ENCODE data around the gene SLC25A34.

Gene SLC25A34

DNA sequence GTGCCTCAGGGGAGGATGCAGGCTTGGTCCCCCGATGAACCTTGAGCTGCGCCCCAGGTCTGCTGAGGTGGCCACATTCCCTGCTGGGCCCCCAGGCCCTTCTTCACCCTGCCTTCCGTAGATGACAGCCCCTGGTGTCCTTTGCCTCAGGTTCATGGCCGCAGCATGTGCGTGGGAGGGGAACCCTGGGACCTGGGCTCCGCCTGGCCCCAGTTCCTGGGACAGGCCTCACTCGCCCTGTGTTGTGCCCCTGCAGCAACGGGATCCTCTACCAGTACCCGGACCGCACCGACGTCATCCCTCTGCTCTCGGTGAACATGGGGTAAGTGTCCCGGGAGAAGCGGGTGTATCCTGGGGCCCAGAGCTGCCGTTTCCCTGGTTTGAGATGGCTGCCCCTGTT lies 5.1 kb upstream of the SLC25A34 start:
- Histone ChIP-seq H3K9ac (ENCODE audit: low read depth, low read length, poor library complexity) (no peak overlapping the region), H2BK5ac (ENCODE audit: low read length) (peak overlapping the region; percentile 53), H3K9me3 (replicated peaks in 1 of 2; ENCODE audit: control insufficient read depth in 2 of 2, insufficient read depth in 1 of 2, low read depth in 1 of 2, low read length in 2 of 2) (no peaks in the 10 kb centered on the region), H3K14ac (ENCODE audit: low read length) (peak overlapping the region; percentile 21), H2BK15ac (ENCODE audit: low read length) (no peak overlapping the region), H4K8ac (ENCODE audit: low read depth, low read length) (no peak overlapping the region), H2BK12ac (ENCODE audit: low read length) (no peak overlapping the region), H3K4me2 (ENCODE audit: insufficient read depth, low read length, poor library complexity, severe bottlenecking) (no peak overlapping the region), H3K4ac (ENCODE audit: low read length) (no peak overlapping the region), H3K4me1 (ENCODE audit: control insufficient read depth in 2 of 2, insufficient read depth in 1 of 2, low read depth in 1 of 2, low read length in 2 of 2) (peaks cover 0 to 1% of the 10 kb centered on the region in 2 donors), H3K23ac (ENCODE audit: low read depth, low read length, poor library complexity) (peak overlapping the region; percentile 3), H3K36me3 (replicated peaks in 1 of 2; ENCODE audit: control insufficient read depth in 2 of 2, insufficient read depth in 2 of 2, low read length in 2 of 2) (peaks cover 68 to 94% of the 10 kb centered on the region in 2 donors), H4K91ac (ENCODE audit: low read depth, low read length, poor library complexity) (no peak overlapping the region), H2BK120ac (ENCODE audit: low read depth, low read length) (no peak overlapping the region), H3K27me3 (ENCODE audit: control insufficient read depth in 3 of 3, insufficient read depth in 3 of 3, low read depth in 1 of 3, low read length in 3 of 3) (no peaks in the 10 kb centered on the region), H2AFZ (ENCODE audit: low read length) (no peak overlapping the region), H3K4me3 (ENCODE audit: low read length in 2 of 2) (no peak overlapping the region), H2AK5ac (ENCODE audit: low read depth, low read length) (no peak overlapping the region), H3K79me1 (ENCODE audit: low read depth, low read length) (peaks cover 4% of the 10 kb centered on the region), H3K27ac (replicated peaks; ENCODE audit: low read length) (no peak overlapping the region), H3K18ac (ENCODE audit: low read length) (no peak overlapping the region)
- no peak for DNase-seq (ENCODE audit: low spot score)
- no CpG with 5 or more reads among the region's 16 CpGs for WGBS, 2 donors (ENCODE audit: extremely low coverage in 2 of 2, insufficient read length in 2 of 2, insufficient replicate concordance in 1 of 2)

- WGBS, 2 donors (ENCODE audit: extremely low coverage in 2 of 2, insufficient read length in 2 of 2, insufficient replicate concordance in 1 of 2): no CpG with 5 or more reads among the region's 39 CpGs
- H2AK5ac ChIP-seq (ENCODE audit: low read depth, low read length): no peak overlapping the region
- DNase-seq (ENCODE audit: low spot score): no peak
- no peak overlapping the region for H3K27ac ChIP-seq (replicated peaks; ENCODE audit: low read length)
- H3K9ac ChIP-seq (ENCODE audit: low read depth, low read length, poor library complexity): no peak overlapping the region
- H3K27me3 ChIP-seq (ENCODE audit: control insufficient read depth in 3 of 3, insufficient read depth in 3 of 3, low read depth in 1 of 3, low read length in 3 of 3): no peaks in the 10 kb centered on the region
- H3K9me3 ChIP-seq (replicated peaks in 1 of 2; ENCODE audit: control insufficient read depth in 2 of 2, insufficient read depth in 1 of 2, low read depth in 1 of 2, low read length in 2 of 2): no peaks in the 10 kb centered on the region
- H4K91ac ChIP-seq (ENCODE audit: low read depth, low read length, poor library complexity): no peak overlapping the region
- no peak overlapping the region for H2BK15ac ChIP-seq (ENCODE audit: low read length)
- peak overlapping the region; percentile 53 for H2BK5ac ChIP-seq (ENCODE audit: low read length)
- H2BK120ac ChIP-seq (ENCODE audit: low read depth, low read length): no peak overlapping the region
- no peak overlapping the region for H3K4me2 ChIP-seq (ENCODE audit: insufficient read depth, low read length, poor library complexity, severe bottlenecking)
- no peak overlapping the region for H2BK12ac ChIP-seq (ENCODE audit: low read length)
- H3K4ac ChIP-seq (ENCODE audit: low read length): no peak overlapping the region
- H4K8ac ChIP-seq (ENCODE audit: low read depth, low read length): no peak overlapping the region
- H3K14ac ChIP-seq (ENCODE audit: low read length): peak overlapping the region; percentile 71
- no peak overlapping the region for H2AFZ ChIP-seq (ENCODE audit: low read length)
- no peak overlapping the region for H3K18ac ChIP-seq (ENCODE audit: low read length)
- H3K79me1 ChIP-seq (ENCODE audit: low read depth, low read length): peaks cover 7% of the 10 kb centered on the region
- peak overlapping the region in 1 of 2 donors; percentile 6 for H3K4me3 ChIP-seq (ENCODE audit: low read length in 2 of 2)
- H3K36me3 ChIP-seq (replicated peaks in 1 of 2; ENCODE audit: control insufficient read depth in 2 of 2, insufficient read depth in 2 of 2, low read length in 2 of 2): peaks cover 61 to 83% of the 10 kb centered on the region in 2 donors
- no peak overlapping the region for H3K23ac ChIP-seq (ENCODE audit: low read depth, low read length, poor library complexity)
- peaks cover 0 to 5% of the 10 kb centered on the region in 2 donors for H3K4me1 ChIP-seq (ENCODE audit: control insufficient read depth in 2 of 2, insufficient read depth in 1 of 2, low read depth in 1 of 2, low read length in 2 of 2)
Observed at GRCh38 chr1:15731735-15732685, 4.0 kb upstream of the SLC25A34 start.

DNA sequence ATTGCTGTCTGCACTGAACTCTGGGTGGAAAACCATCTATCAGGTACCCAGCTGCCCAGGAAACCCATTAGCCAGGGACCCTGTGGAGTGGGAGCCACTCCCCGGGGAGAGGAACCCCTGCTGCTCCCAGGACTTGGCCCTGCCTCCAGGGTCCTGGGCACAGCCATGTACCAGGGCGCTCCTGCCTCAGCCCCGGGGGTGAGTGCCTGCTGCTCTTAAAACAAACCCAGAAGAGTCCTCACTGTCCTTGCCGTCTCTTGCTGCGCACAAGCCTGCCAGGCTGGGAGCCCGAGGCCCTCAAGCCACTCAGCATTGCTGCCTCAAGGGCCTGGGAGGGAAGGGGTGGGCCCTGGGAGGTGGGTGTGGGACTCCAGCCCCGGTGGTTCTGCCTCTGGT lies 3.4 kb upstream of the SLC25A34 start:
- no peak overlapping the region for H3K18ac ChIP-seq (ENCODE audit: low read length)
- no peak overlapping the region for H2BK15ac ChIP-seq (ENCODE audit: low read length)
- no peak overlapping the region for H2BK120ac ChIP-seq (ENCODE audit: low read depth, low read length)
- H3K9ac ChIP-seq (ENCODE audit: low read depth, low read length, poor library complexity): no peak overlapping the region
- no peak overlapping the region for H4K8ac ChIP-seq (ENCODE audit: low read depth, low read length)
- H2AK5ac ChIP-seq (ENCODE audit: low read depth, low read length): no peak overlapping the region
- no peaks in the 10 kb centered on the region for H3K27me3 ChIP-seq (ENCODE audit: control insufficient read depth in 3 of 3, insufficient read depth in 3 of 3, low read depth in 1 of 3, low read length in 3 of 3)
- H3K4me2 ChIP-seq (ENCODE audit: insufficient read depth, low read length, poor library complexity, severe bottlenecking): no peak overlapping the region
- H3K23ac ChIP-seq (ENCODE audit: low read depth, low read length, poor library complexity): no peak overlapping the region
- H3K4ac ChIP-seq (ENCODE audit: low read length): no peak overlapping the region
- DNase-seq (ENCODE audit: low spot score): no peak
- no peak overlapping the region for H3K14ac ChIP-seq (ENCODE audit: low read length)
- H2BK12ac ChIP-seq (ENCODE audit: low read length): no peak overlapping the region
- no peak overlapping the region for H2AFZ ChIP-seq (ENCODE audit: low read length)
- no peak overlapping the region for H4K91ac ChIP-seq (ENCODE audit: low read depth, low read length, poor library complexity)
- no peaks in the 10 kb centered on the region for H3K9me3 ChIP-seq (replicated peaks in 1 of 2; ENCODE audit: control insufficient read depth in 2 of 2, insufficient read depth in 1 of 2, low read depth in 1 of 2, low read length in 2 of 2)
- H3K36me3 ChIP-seq (replicated peaks in 1 of 2; ENCODE audit: control insufficient read depth in 2 of 2, insufficient read depth in 2 of 2, low read length in 2 of 2): peaks cover 54 to 76% of the 10 kb centered on the region in 2 donors
- peak overlapping the region; percentile 24 for H2BK5ac ChIP-seq (ENCODE audit: low read length)
- peaks cover 0 to 5% of the 10 kb centered on the region in 2 donors for H3K4me1 ChIP-seq (ENCODE audit: control insufficient read depth in 2 of 2, insufficient read depth in 1 of 2, low read depth in 1 of 2, low read length in 2 of 2)
- H3K27ac ChIP-seq (replicated peaks; ENCODE audit: low read length): no peak overlapping the region
- no CpG with 5 or more reads among the region's 7 CpGs for WGBS, 2 donors (ENCODE audit: extremely low coverage in 2 of 2, insufficient read length in 2 of 2, insufficient replicate concordance in 1 of 2)
- H3K79me1 ChIP-seq (ENCODE audit: low read depth, low read length): peaks cover 7% of the 10 kb centered on the region
- H3K4me3 ChIP-seq (ENCODE audit: low read length in 2 of 2): no peak overlapping the region

DNA sequence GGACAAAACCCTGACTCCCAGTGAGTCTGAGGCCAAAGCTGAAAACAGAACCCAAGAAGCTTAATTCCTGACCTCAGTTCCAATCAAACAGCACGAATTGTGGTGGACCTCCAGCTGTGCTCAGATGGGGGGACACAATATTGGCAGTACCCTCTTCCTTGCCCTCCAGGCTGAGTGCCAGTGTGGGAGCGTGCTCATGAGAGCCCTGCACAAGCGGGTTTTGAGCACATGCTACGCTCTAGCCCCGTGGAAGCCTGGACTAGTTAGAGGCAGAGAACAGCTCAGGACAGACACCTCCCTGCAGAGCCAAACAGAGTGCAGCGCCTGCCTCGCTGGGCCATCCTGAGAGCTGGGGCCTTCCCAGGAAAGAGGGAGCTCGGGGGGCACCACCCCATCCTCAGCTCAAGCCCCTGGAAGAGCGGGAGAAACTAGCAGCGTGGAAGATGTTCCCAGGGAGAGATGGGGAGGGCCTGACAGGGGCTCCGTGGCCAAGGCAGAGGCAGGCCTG lies 2.8 kb upstream of the SLC25A34 start:
- no peak overlapping the region for H2BK15ac ChIP-seq (ENCODE audit: low read length)
- no peak overlapping the region for H3K27ac ChIP-seq (replicated peaks; ENCODE audit: low read length)
- no peaks in the 10 kb centered on the region for H3K9me3 ChIP-seq (replicated peaks in 1 of 2; ENCODE audit: control insufficient read depth in 2 of 2, insufficient read depth in 1 of 2, low read depth in 1 of 2, low read length in 2 of 2)
- DNase-seq (ENCODE audit: low spot score): no peak
- H3K36me3 ChIP-seq (replicated peaks in 1 of 2; ENCODE audit: control insufficient read depth in 2 of 2, insufficient read depth in 2 of 2, low read length in 2 of 2): peaks cover 49 to 70% of the 10 kb centered on the region in 2 donors
- H4K91ac ChIP-seq (ENCODE audit: low read depth, low read length, poor library complexity): no peak overlapping the region
- no peak overlapping the region for H2AK5ac ChIP-seq (ENCODE audit: low read depth, low read length)
- peaks cover 2 to 5% of the 10 kb centered on the region in 2 donors for H3K4me1 ChIP-seq (ENCODE audit: control insufficient read depth in 2 of 2, insufficient read depth in 1 of 2, low read depth in 1 of 2, low read length in 2 of 2)
- no peak overlapping the region for H2BK12ac ChIP-seq (ENCODE audit: low read length)
- no peak overlapping the region for H3K4ac ChIP-seq (ENCODE audit: low read length)
- H4K8ac ChIP-seq (ENCODE audit: low read depth, low read length): no peak overlapping the region
- H3K23ac ChIP-seq (ENCODE audit: low read depth, low read length, poor library complexity): peak overlapping the region; percentile 73
- H3K4me2 ChIP-seq (ENCODE audit: insufficient read depth, low read length, poor library complexity, severe bottlenecking): no peak overlapping the region
- no peak overlapping the region for H2BK120ac ChIP-seq (ENCODE audit: low read depth, low read length)
- peaks cover 7% of the 10 kb centered on the region for H3K79me1 ChIP-seq (ENCODE audit: low read depth, low read length)
- H3K18ac ChIP-seq (ENCODE audit: low read length): no peak overlapping the region
- no peak overlapping the region for H2AFZ ChIP-seq (ENCODE audit: low read length)
- no peak overlapping the region for H3K14ac ChIP-seq (ENCODE audit: low read length)
- peak overlapping the region; percentile 24 for H2BK5ac ChIP-seq (ENCODE audit: low read length)
- no peaks in the 10 kb centered on the region for H3K27me3 ChIP-seq (ENCODE audit: control insufficient read depth in 3 of 3, insufficient read depth in 3 of 3, low read depth in 1 of 3, low read length in 3 of 3)
- no CpG with 5 or more reads among the region's 11 CpGs for WGBS, 2 donors (ENCODE audit: extremely low coverage in 2 of 2, insufficient read length in 2 of 2, insufficient replicate concordance in 1 of 2)
- H3K9ac ChIP-seq (ENCODE audit: low read depth, low read length, poor library complexity): no peak overlapping the region
- no peak overlapping the region for H3K4me3 ChIP-seq (ENCODE audit: low read length in 2 of 2)
